GM18858 (cell line): ENCODE measurements around the gene TCF7.

Experiments
- ATAC-seq: cut with Tn5 transposase; IDR thresholded peaks from one replicate; pipeline ENCODE4 v1.9.1; 2021; ENCODE audit not compliant: unreplicated experiment

Gene TCF7

DNA sequence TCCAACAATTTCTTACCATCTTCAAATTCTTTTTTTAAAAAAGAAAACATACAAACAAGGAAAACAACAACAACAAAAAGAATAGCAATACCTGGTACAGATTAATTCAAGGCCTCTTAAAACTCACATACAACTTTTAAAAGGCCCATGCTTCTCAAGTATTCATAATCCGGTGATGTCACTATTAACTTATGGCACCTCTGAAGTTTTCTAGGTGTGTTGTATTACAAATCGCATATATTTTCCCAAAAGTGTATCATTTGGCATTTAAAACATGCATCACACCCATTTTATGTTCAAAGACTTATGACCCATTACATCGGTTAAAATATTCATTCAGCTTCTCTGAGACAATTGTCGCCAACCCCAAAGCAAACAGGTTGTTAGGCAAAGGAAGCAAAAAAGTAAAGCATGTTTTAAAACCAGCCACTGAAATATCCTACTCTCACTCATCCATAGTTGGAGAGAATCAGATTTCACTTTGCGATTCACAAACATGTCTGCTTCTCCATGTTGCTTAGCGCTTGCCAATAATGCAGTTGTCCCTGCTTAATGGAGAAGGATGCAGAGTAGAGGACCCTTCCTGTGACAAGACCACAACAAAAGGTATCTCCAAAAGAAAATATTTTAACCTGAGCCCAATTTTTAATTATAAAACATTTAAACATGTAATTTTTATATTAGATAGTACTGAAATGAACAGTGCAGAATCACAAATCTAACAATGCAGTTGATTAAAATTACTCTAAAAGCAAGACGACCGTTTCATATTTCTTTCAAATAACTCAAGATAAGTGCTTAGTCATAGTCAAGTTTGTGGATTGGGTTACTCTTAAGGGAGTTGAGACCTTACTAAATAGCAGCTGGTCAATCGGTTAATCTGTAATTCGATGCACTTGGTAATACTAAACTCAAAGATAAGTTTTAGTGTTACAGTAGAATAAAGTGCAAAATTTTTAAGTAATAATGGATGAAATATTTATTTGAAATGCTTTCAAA lies 60.7 kb downstream of the TCF7 start:
- ATAC-seq = no peak

DNA sequence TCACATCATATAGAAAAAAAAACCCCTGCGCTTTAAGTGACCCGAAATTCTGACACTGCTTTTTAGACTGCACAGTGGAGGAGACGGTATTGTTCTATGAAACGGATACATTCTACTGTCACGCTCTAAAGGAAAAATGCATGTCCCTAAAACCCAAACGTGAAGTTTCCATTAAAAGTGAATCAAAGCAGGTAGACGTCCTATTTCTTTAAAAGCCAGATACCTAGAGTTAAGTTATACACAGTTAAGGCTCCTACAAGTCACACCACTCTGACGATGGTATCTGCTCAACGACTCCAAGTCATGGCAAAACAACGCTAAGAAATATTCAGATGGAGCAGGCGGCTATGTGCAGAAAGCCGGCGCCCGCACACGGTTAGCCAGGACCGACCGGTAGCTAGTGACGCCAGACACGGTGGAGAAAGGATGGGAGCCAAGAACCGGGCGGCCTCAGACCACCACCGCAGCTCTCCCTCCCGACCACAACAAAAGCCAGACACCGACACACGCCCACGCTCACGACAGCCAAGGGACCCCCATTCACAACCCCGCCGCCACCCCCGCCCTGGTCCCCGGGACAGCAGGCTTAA lies 61.5 kb downstream of the TCF7 start:
- ATAC-seq = peak; percentile 13

DNA sequence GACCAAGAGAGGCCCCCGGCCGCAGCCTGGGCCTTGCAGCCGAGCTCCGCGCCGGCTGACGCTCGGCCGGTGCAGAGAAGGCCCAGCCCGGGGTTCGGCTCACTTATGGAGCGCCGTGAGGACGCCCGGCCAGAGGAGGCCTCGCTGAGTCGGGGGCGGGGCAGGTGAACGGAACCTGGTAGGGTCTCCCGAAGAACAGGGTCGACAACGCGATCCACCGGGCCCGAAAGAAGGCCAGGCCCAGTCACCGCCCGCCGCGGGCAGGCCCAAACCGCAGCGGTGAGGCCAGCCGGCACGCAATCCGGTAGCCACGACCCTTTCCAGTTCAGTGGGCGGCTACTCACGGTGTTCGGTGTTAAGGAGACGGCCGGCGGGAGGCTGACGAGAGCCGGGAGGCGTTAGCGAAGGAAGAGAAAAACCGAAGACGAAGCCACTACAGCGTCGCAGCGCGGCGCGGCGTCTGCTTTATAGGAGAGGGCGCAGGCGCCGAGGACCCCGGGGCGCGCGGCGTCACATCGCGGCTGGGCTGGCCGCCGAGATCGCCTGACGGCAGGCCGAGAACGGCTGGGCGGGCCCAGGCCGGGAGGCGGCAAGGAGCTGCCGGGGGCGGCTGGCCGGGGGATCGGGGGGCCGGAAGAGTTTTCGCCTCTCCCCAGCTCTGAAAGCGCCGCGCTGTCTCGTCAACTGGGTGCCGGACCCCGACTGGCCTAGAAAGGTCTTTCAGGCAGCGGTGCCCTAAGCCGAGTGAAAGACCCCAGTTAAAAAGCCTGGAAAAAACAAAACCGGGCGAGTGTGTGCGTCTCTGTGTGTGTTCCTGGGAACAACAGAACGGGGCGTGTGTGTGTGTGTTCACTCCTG lies 62.3 kb downstream of the TCF7 start, which contains the start of gene SKP1:
SKP1 (minus strand) TSS at position 440 of the 858 bp plus-strand sequence. CDS start 2,928 bp downstream, outside the sequence.
- peak; percentile 43 for ATAC-seq

DNA sequence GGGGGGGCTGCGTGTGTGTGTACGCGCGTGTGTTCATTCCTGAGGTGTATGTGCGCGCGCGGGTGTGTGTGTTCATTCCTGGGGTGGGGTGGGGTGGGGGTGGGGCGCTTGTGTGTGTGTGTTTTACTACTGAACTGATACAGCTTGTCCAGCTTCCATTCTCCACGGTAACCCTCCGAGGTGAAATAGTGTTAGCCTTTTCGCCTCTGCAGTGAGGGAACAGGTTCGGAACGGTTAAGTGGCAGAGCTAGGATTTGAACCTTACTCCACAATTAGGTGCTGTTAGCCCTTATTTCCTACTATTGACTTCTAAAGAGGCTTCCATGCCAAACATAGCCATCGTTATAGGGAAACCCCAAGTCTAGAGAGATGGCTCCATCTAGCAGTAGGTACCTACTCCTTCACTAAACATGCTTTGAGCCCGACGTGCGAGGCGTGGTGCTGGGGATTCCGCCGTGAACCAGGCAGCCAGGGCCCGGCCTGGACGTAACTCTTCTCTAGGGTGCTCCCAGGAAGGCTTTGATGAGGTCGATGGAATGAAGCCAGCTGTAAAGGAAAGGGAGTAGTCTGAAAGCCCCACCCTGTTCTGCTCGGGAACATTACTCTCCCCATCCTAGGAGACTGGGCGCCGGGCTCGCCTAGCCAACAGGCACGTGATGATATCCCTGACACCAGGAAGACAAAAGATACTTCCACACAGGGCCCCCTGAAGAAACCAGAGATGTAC lies 63.1 kb downstream of the TCF7 start:
- ATAC-seq = no peak

DNA sequence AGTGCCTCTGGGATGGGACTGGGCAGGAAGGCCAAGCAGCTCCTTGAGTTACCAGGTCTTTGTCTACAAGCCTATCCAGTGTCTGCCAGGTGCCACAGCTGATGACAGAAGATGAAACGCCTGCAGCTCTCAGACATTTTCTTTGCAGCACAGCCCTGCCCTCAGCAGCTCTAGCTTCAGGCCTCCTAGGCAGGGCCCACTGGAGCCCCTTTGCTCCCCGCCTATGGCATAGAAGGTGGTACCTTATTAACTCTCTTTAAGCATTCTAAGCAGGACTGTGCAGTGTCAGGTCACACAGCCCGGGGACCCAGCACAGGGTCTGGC lies 63.6 kb downstream of the TCF7 start:
- ATAC-seq = no peak

DNA sequence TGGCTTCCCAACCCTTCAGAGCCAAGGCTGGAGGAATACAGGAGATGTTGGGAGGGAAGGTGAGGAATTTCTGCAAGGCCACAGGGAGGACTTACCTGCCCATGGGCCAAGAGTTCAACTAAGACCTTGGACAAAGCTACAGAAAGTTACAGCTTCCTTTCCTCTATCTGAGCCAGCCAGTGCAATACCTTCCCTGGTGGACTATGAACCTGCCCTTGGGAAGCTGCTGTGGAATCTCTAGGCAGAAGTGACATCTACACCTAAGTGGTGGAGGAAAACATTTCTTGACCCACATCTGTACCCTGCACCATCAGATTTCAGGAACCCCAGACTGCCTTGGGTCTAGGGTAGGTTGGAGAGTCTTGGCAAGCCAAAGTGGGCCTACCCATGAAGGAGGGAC lies 69.0 kb downstream of the TCF7 start:
- no peak for ATAC-seq

DNA sequence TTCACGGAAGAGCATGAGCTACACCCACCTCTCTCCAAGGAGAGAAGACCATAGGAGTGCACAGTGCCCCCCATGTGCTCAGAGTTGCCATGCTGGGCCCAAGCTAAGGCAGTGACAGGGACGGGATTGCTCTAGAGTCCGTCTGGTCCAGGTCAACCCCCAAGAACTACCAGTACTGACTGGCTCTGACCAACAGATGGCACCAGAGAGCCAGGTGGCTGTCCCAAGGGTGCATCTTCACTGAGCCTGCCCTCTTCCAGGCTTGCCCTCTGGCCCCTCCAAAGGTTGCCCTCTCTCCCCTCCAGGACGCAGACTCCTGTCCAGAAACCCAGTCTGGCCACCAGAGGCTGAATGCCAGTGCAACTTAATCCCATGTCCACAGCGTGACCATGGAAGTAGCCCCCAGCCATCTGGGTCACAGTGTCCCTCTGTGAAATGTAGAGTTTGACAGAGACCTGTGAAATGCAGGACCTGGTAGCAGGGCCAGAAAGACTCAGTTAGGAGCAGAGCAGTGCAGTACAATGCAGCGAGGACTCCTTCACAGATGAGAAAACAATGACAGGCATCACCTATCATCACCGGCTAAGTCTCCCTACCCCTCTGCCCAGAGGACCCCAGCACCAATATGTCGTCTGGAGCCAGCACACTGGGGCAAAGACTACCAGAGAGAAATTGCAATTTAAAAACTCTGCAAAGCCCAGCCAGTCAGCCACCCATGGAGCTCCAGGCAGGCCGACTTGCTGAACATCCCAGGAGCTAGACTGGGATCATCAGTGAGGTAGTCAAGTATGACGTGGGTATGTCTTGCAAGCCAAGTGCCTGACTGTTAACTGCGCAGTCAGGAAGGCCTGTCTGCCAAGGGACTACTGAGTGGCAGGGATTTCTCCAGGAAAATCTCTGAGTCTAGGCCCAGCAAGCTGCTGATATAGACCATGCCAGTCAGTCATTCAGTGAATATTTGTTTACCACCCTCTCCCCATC lies 70.0 kb downstream of the TCF7 start:
- ATAC-seq = peak; percentile 73

DNA sequence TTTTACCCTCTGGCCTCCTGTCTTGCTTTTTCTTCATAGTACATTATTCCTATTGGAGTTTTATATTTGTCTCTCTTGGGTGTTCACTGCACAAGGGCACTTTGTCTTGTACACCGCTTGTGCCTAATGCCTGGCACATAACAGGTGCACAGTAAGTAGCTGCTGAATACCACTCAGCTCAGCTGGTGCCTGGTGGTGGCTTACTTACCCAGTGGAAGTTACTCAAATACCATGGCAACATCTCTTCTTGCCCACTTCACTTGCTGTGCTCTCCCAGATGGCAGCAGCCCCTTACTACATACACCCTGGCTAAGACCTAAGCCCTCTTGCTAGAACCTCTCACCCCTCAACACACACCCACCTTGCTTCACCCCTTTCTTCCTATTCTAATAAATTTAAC lies 73.6 kb downstream of the TCF7 start:
- ATAC-seq = no peak

DNA sequence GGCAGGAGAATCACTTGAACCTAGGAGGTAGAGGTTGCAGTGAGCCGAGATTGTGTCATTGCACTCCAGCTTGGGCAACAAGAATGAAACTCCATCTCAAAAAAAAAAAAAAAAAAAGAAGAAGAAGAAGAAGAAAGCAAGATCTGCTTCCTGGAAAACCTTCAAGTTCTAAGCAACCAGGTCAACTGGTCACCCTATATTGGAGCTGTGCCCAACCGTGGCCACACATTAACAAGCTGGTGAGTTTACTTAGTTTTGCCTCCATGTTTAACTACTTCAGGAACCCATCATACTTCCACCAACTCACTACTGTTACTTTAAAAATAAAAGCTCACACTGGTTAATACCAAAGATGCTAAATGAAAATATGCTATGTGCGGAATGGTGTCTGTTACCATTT lies 74.5 kb downstream of the TCF7 start:
- no peak for ATAC-seq

DNA sequence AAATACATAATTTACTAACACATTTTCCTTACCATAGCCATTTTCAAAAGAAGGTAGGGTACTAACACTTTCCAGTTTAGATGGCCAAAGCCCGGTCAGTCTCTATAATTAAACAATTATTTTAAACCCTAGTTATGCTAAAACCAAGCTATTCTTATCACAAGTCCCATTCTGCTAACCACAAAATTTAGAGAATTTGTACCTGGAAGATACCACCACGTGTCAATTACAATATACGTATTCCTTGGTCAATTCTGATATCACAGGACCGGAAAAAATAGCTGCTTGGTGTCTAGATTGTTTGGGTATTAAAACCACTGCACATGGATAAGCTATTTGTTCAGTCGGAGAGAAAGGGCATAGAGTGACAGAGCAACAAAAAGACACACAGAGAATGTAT lies 81.2 kb downstream of the TCF7 start:
- no peak for ATAC-seq
